IPS-15b (cell line): ENCODE results near the gene SATB2.
A peak's percentile ranks its signal among the peaks of the same experiment; 100 is the strongest.

ENCODE experiments used
- H3K27me3 ChIP-seq: one replicate; pipeline ENCODE4 v1.6.1; 2013; ENCODE audit warnings: low read length; ENCODE audit not compliant: control insufficient read depth, insufficient read depth
- H3K36me3 ChIP-seq: one replicate; pipeline ENCODE4 v1.6.1; 2013; ENCODE audit warnings: low read length; ENCODE audit not compliant: control insufficient read depth, insufficient read depth
- H3K4me1 ChIP-seq: one replicate; pipeline ENCODE4 v1.6.1; 2013; ENCODE audit warnings: mild to moderate bottlenecking, low read length; ENCODE audit not compliant: control insufficient read depth, insufficient read depth
- H3K4me3 ChIP-seq: one replicate; pipeline ENCODE4 v1.5.1; 2013; ENCODE audit warnings: low read depth, low read length
- H3K9ac ChIP-seq: one replicate; pipeline ENCODE4 v1.6.1; 2013; ENCODE audit warnings: low read depth, mild to moderate bottlenecking, low read length
- H3K9me3 ChIP-seq: one replicate; pipeline ENCODE4 v1.6.1; 2013; ENCODE audit warnings: mild to moderate bottlenecking, low read length; ENCODE audit not compliant: control insufficient read depth, insufficient read depth

Gene SATB2

GRCh38 chr2:199456383-199457146 lies 1.2 kb downstream of the SATB2 start:
- Histone ChIP-seq H3K9ac (no peak overlapping the region), H3K36me3 (no peaks in the 10 kb centered on the region), H3K27me3 (peaks cover 31% of the 10 kb centered on the region)

GRCh38 chr2:199455545-199456382 lies 2.0 kb downstream of the SATB2 start:
- Histone ChIP-seq H3K4me1 (no peaks in the 10 kb centered on the region), H3K9me3 (no peaks in the 10 kb centered on the region), H3K4me3 (peak overlapping the region; percentile 83), H3K27me3 (peaks cover 23% of the 10 kb centered on the region), H3K9ac (no peak overlapping the region), H3K36me3 (no peaks in the 10 kb centered on the region)

More at GRCh38 chr2:199456383-199457146, 1.2 kb downstream of the SATB2 start:
- no peaks in the 10 kb centered on the region for H3K9me3 ChIP-seq
- no peaks in the 10 kb centered on the region for H3K4me1 ChIP-seq
- peak overlapping the region; percentile 83 for H3K4me3 ChIP-seq

DNA sequence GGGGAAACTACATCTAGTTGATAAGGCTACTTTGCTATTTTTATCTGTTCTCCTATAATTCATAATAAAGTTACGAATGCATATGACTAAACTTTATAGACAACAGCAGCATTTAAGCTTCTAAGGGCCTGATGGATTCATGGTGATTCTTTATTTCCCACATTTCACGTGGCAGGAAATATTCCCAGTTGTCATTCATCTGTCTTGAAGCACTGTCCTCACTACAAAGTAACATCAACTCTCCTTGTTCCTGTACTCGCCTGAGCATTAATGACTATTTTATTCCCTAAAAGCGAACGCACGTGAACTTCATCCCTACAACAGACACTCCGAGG lies 2.6 kb downstream of the SATB2 start:
- Histone ChIP-seq H3K9ac (no peak overlapping the region), H3K9me3 (no peaks in the 10 kb centered on the region)

DNA sequence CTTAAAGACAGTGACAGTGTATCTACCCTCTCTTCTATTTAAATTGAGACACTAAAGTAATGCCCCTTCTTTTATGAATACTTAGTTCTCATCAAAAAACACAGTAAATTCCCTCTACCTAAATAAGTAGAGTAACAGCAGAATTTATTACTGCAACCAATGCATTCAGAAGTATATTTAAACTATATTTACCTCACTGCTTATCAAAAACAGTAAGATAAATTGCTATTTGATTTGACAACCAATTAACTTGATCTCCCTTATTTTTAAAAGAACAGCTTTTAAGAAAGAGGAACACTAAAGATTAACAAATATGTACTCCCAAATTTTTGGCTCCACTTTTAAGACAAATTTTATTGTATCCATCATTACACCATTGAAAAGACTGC lies 4.8 kb downstream of the SATB2 start:
- no peak overlapping the region for H3K4me3 ChIP-seq
- no peak overlapping the region for H3K9ac ChIP-seq
- no peaks in the 10 kb centered on the region for H3K36me3 ChIP-seq
- H3K27me3 ChIP-seq: peaks cover 15% of the 10 kb centered on the region
- no peaks in the 10 kb centered on the region for H3K4me1 ChIP-seq
- no peaks in the 10 kb centered on the region for H3K9me3 ChIP-seq

More for the DNA sequence above, 2.6 kb downstream of the SATB2 start:
- Histone ChIP-seq H3K27me3 (peaks cover 17% of the 10 kb centered on the region), H3K36me3 (no peaks in the 10 kb centered on the region), H3K4me1 (no peaks in the 10 kb centered on the region), H3K4me3 (peak overlapping the region; percentile 83)

DNA sequence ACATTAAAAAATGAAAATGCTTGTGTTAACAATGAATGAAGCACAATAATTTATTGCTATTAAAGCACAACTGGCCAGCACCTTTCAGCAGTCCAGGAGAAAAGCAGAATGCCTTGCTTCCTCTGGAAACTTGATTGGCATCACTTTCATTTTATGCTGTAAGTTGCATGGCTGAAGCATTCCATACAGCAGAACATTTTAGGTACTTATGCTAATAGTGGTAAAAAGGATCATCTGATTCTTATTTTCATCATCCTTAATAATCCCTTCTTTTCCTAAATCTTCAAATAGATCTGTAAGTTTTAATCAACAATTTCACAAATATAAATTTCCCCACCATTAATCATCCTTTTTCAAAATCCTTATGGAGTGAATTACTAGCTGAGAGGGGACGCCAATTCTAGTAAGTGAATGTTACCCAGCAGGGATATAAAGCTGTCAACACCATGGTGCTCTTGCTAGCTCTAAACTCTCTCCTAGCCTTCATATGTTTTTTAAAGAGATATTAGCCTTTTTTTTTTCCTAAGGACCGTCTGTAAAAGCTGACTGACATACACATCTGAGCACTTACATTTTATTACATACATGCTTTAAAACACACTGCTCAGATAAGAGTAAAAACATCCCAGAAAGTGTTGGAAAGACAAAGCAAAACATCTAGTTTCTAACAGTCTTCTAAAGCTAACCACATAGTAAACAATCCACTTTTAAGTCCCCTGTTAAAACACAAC lies 5.3 kb downstream of the SATB2 start:
- no peaks in the 10 kb centered on the region for H3K9me3 ChIP-seq
- no peaks in the 10 kb centered on the region for H3K4me1 ChIP-seq
- H3K27me3 ChIP-seq: peaks cover 15% of the 10 kb centered on the region
- H3K36me3 ChIP-seq: no peaks in the 10 kb centered on the region
- H3K9ac ChIP-seq: no peak overlapping the region
- H3K4me3 ChIP-seq: no peak overlapping the region

- Histone ChIP-seq H3K9me3 (no peaks in the 10 kb centered on the region), H3K4me3 (no peak overlapping the region), H3K4me1 (peaks cover 6% of the 10 kb centered on the region), H3K9ac (no peak overlapping the region), H3K27me3 (peaks cover 7% of the 10 kb centered on the region), H3K36me3 (no peaks in the 10 kb centered on the region)
Measured at GRCh38 chr2:199449956-199450355, 7.8 kb downstream of the SATB2 start.

GRCh38 chr2:199449455-199449854 lies 8.3 kb downstream of the SATB2 start:
- Histone ChIP-seq H3K4me3 (no peak overlapping the region), H3K9ac (no peak overlapping the region), H3K9me3 (no peaks in the 10 kb centered on the region), H3K27me3 (peaks cover 3% of the 10 kb centered on the region), H3K4me1 (peaks cover 6% of the 10 kb centered on the region), H3K36me3 (no peaks in the 10 kb centered on the region)

GRCh38 chr2:199446996-199447576 lies 10.7 kb downstream of the SATB2 start:
- Histone ChIP-seq H3K9me3 (no peaks in the 10 kb centered on the region), H3K36me3 (no peaks in the 10 kb centered on the region), H3K27me3 (no peaks in the 10 kb centered on the region), H3K4me1 (peaks cover 6% of the 10 kb centered on the region), H3K9ac (no peak overlapping the region), H3K4me3 (no peak overlapping the region)

DNA sequence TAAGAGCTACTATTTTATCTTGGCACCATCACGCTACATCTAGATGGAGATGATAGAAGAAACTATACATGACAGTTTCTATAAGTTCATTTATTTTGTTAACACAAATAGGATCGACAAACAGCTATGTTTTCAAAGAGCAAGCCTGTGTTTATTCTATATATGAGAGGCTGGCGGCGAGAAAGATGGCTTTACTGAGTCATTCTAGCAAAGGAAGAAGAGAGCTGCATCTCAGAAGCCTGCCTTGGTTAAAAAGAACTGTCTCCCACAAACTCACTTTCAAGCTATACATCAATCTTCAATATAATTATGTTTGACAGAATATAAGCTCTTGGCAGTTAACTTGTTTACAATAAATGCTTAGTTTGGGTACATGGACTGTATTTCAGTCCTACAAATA lies 13.0 kb downstream of the SATB2 start:
- Histone ChIP-seq H3K36me3 (no peaks in the 10 kb centered on the region), H3K4me3 (no peak overlapping the region), H3K4me1 (peaks cover 6% of the 10 kb centered on the region), H3K27me3 (no peaks in the 10 kb centered on the region), H3K9ac (no peak overlapping the region), H3K9me3 (no peaks in the 10 kb centered on the region)

GRCh38 chr2:199443589-199444130 lies 14.1 kb downstream of the SATB2 start:
- H3K4me1 ChIP-seq: peaks cover 12% of the 10 kb centered on the region
- no peak overlapping the region for H3K4me3 ChIP-seq
- no peaks in the 10 kb centered on the region for H3K9me3 ChIP-seq
- H3K9ac ChIP-seq: no peak overlapping the region
- no peaks in the 10 kb centered on the region for H3K27me3 ChIP-seq
- H3K36me3 ChIP-seq: no peaks in the 10 kb centered on the region

DNA sequence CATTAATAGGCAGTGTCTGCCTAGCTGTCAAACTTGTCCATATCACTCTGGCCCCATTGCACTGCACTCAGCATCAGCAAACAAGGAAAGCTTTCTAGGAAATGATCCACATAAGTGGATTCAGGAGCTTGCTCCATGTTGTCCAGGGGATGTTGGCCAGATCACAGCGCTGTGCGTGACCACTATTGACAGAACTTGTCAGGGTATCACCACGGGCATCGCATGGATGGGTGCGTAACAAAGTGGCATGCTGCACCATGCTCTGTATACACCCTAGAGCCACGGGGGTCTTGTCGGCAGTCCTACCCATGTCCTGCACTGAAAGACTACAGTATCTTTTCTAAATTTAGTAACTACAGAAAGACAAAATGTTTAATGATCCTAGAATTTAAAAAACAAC lies 15.6 kb downstream of the SATB2 start:
- no peaks in the 10 kb centered on the region for H3K27me3 ChIP-seq
- H3K4me1 ChIP-seq: peaks cover 17% of the 10 kb centered on the region
- H3K9me3 ChIP-seq: no peaks in the 10 kb centered on the region
- H3K36me3 ChIP-seq: no peaks in the 10 kb centered on the region
- no peak overlapping the region for H3K4me3 ChIP-seq
- no peak overlapping the region for H3K9ac ChIP-seq
